GM10266 (cell line): ENCODE data around the gene GPR161.

Source experiments
- DNase-seq: peaks from one replicate; pipeline ENCODE4 v3.0.0; 2012; ENCODE audit errors: extremely low spot score
- TF ChIP-seq, protein P1 (sequence below): IDR thresholded peaks from 2 replicates; pipeline ENCODE4 v1.5.1; 2012; ENCODE audit warnings: mild to moderate bottlenecking, low read depth; ENCODE audit not compliant: control insufficient read depth, insufficient read depth; ENCODE audit errors: missing control alignments

The GPR161 gene

DNA sequence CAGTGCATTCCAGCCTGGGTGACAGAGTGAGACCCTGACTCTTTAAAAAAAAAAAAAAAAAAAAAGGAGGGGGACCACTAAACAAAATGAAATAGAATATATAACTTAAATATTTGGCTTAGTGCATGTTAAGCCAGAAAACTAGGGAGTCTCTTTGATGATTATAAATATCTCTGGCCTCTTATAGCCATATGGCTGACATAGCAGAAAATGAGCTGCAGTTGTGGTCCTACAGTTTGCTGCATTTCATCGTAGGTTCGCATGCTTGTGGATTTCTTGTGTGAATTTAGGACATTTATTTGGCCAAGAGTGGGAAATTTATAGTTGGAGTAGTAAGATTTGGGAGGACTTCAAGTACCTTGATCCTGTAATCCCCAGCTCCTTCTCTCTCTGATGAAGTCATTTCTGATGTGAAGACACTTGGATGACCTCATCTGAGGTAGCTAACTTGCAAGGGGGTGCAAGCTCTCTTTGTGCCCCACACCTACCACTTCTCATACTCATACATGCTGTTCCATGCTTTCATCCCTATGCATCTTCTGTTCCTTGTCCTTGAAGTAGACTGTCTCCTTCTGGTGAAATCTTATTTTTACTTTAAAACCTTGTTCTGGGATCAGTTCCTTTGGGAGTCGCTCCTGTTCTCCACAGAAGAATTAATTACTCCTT is 35.7 kb upstream of the GPR161 start:
- no peak for DNase-seq
- TF ChIP-seq, protein P1, sequence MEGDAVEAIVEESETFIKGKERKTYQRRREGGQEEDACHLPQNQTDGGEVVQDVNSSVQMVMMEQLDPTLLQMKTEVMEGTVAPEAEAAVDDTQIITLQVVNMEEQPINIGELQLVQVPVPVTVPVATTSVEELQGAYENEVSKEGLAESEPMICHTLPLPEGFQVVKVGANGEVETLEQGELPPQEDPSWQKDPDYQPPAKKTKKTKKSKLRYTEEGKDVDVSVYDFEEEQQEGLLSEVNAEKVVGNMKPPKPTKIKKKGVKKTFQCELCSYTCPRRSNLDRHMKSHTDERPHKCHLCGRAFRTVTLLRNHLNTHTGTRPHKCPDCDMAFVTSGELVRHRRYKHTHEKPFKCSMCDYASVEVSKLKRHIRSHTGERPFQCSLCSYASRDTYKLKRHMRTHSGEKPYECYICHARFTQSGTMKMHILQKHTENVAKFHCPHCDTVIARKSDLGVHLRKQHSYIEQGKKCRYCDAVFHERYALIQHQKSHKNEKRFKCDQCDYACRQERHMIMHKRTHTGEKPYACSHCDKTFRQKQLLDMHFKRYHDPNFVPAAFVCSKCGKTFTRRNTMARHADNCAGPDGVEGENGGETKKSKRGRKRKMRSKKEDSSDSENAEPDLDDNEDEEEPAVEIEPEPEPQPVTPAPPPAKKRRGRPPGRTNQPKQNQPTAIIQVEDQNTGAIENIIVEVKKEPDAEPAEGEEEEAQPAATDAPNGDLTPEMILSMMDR: no peak

DNA sequence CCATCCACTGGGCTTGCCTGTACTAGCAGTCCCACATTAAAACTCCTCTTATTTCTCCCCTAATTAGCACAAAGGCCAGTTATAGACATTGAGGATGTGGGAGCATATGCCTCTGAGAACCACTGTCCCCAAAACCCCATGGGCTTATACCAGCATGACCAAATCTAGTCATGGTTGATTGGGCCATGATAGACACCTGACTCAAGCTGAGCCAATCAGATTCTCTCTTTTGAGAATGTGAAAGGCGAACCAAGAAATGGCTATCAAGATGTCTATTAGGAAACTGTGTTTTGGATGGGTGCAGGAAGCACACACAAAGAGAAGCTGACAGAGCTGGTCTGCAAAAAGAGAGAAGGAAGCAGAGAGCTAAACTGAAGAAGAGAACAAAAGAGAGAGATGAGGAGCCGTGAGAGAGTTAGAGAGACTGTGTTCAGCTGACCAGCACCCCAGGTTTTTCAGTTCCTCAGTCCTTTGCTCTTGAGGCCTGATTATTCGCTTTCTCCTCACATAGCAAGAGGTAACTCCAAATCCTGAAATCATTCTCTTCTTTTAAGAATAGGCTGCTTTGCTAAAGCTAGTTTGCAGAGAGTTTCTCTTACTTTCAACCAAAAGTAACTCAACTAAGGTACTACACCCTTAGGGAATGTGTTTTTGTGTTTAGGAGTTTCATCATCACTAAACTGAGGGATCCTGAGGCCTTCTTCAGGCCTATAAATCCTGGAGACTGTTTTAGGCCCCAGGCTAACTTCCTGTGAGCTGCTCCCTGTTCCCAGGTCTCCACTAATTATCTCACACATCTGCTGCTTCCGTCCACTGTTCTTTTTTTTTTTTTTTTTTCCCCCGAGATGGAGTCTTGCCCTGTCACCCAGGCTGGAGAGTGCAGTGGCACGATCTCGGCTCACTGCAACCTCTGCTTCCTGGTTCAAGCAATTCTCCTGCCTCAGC is 34.1 kb upstream of the GPR161 start:
- DNase-seq: no peak
- TF ChIP-seq, protein P1: no peak

DNA sequence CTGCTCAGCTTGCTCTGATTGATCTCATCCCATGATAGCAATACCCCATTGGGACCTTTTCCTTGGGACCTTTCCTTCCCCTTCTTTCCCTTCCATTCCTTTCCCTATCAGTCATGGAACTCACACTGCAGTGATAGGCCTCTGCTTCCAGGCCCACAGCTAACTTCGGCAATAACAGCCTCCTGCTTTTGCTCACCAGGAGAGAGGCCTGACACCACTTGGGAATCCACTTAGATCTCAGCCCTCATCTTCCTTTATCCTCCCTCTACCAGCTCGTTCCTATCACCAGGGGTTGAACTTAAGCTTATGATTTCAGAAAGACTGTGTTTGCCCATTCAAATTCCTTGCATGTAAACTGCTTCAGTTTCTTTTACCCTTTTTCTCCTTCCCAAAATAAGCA is 31.1 kb upstream of the GPR161 start:
- TF ChIP-seq, protein P1: no peak
- DNase-seq: no peak

DNA sequence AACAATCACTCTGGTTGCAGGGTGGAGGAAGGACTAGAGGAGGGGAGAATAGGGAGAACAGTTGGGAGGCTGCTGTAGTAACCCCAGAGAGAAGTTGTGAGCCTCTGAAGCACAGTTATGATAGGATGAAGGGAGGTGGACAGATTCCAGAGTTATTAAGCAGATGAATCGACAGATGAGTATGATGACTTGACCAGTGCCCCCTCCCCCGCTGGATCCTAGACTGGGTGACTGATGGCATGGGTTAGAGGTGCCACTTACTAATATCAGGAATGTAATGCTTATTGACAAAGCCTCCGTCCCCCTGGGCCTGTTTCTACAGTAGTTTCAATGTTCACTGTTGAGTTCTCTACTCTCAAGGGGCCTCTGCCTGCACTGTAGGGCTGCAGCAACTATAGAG is 28.0 kb upstream of the GPR161 start:
- no peak for DNase-seq
- TF ChIP-seq, protein P1: no peak

DNA sequence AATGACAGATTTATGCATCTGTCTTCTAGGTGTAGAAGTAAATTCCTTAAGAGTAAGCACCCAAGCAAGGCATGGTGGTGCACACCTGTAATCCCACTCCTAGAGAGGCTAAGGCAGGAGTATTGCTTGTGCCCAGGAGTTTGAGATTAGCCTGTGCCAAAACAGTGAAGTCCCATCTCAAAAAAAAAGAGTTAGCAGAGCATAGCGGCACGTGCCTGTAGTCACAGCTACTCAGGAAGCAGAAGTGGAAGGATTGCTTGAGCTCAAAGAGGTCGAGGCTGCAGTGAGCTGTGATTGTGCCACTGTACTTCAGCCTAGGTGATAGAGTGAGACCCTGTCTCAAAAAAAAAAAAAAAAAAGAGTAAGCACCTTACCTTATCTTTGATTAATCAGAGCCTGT is 26.9 kb upstream of the GPR161 start:
- TF ChIP-seq, protein P1: no peak
- no peak for DNase-seq

DNA sequence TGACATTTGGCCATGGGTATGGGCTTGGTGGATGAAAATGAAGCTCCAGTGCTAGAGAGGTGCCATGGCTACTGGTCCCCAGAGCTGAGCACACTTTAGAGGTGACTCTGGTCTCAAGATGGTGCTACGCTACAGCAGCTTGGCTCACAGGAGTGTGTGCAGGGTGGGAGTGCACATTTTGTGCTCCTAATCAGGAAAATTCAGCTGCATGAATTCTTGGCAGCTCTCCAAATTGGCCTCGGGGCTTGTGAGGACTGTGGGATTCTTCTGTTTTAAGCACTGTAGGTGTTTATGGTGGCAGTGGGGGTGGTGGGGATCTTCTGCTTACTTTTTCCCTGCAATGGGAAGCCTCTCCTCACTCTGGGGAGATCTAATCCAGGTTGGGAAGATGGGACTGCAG is 24.7 kb upstream of the GPR161 start:
- TF ChIP-seq, protein P1: no peak
- DNase-seq: no peak

DNA sequence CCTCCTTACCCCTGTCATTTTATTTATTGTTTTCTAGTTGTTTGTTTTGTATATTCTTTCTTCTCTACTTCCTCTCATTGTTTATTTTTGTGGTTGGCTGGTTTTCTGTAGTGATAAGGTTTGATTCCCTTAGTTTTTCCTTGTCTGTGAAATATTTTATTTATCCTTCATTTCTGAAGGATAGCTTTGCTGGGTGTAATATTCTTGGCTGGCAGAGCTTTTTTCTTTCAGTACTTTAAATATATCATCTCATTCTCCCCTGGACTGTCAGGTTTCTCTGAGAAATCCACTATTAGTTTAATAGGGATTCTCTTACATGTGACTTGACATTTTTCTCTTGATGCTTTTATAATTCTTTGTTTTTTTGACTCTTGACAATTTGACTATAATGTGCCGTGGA is 23.2 kb upstream of the GPR161 start:
- no peak for DNase-seq
- TF ChIP-seq, protein P1: no peak
